Uterus (tissue), 4 donors: ENCODE data around the gene FOXN4. TPM values are rescaled to one million over a fixed set of nuclear protein-coding genes. Genes with fewer than 3 reads are reported as not detected.

Experiments used
- DNase-seq, 2 donors: peaks; one replicate each; pipeline ENCODE4 v3.0.0-alpha.2; 2019 to 2020
- H3K27ac ChIP-seq, 2 donors: fragments of 200-600 bp; sonication (generic); 1 replicate in 1 of 2; 2 replicates in 1 of 2; pipeline ENCODE4 v1.5.1; 2016 to 2018
- H3K27me3 ChIP-seq, 2 donors: fragments of 200-600 bp; sonication (generic); one replicate each; pipeline ENCODE4 v1.5.1; 2018 to 2019; ENCODE audit warnings: control low read depth in 1 of 2
- H3K36me3 ChIP-seq, 2 donors: fragments of 200-600 bp; sonication (generic); one replicate each; pipeline ENCODE4 v1.5.1; 2019; ENCODE audit warnings: control low read depth in 1 of 2
- H3K4me1 ChIP-seq, 2 donors: fragments of 200-600 bp; sonication (generic); one replicate each; pipeline ENCODE4 v1.5.1; 2018 to 2019; ENCODE audit warnings: control low read depth in 1 of 2
- H3K4me3 ChIP-seq, 2 donors: fragments of 200-600 bp; sonication (generic); 1 replicate in 1 of 2; 2 replicates in 1 of 2; pipeline ENCODE4 v1.5.1; 2018 to 2019; ENCODE audit warnings: mild to moderate bottlenecking in 1 of 2
- H3K9me3 ChIP-seq, 2 donors: fragments of 200-600 bp; sonication (generic); one replicate each; pipeline ENCODE4 v1.5.1; 2019; ENCODE audit warnings: control low read depth in 1 of 2
- CTCF ChIP-seq, 4 experiments: fragments of 200-600 bp in 2 of 4; fragments of 450-650 bp in 2 of 4; sonication (generic) in 2 of 4; IDR thresholded peaks; one replicate each; pipeline ENCODE4 v1.5.1; 2016 to 2019; ENCODE audit warnings: antibody characterized with exemption in 4 of 4, mild to moderate bottlenecking in 2 of 4, moderate library complexity in 1 of 4
- POLR2A ChIP-seq, 2 donors: fragments of 450-650 bp; IDR thresholded peaks; one replicate each; pipeline ENCODE4 v1.6.1; 2016; ENCODE audit warnings: antibody characterized with exemption in 2 of 2, mild to moderate bottlenecking in 1 of 2, moderate library complexity in 1 of 2
- intact Hi-C: fragments of 100-400 bp; cut with DNase I; formaldehyde crosslinking; loops from one replicate; pipeline ENCODE4 v1.15.1; 2023; ENCODE audit warnings: low total_unique reads
- total RNA-seq, 4 donors: library from RNA; depleted of rRNA in 3 of 4; stranded (reverse); fragments of >200 nt in 3 of 4; gene quantifications; one replicate each; pipeline versions ENCODE4 v1.1.0 to v1.2.4, GENCODE V29; 2014 to 2023
- donor health status: DM: yes; HTN: yes; CAD: no.

The FOXN4 gene
- total RNA-seq, 4 donors from 2014 or later = not detected

- no peak overlapping the region for H3K27ac ChIP-seq
- TF ChIP-seq POLR2A (IDR thresholded peaks at IDR 0.05) = no peak
- no peak for TF ChIP-seq CTCF (IDR thresholded peaks at IDR 0.05)
- H3K36me3 ChIP-seq = no peaks in the 10 kb centered on the region
- H3K4me3 ChIP-seq = no peak overlapping the region
- H3K27me3 ChIP-seq = no peaks in the 10 kb centered on the region
- H3K9me3 ChIP-seq = no peaks in the 10 kb centered on the region
- DNase-seq = no peak
- intact Hi-C loops = no loop called here
- H3K4me1 ChIP-seq = no peaks in the 10 kb centered on the region
Measured at GRCh38 chr12:109352184-109352583, 43.1 kb upstream of the FOXN4 start.

- Histone ChIP-seq H3K4me3 (no peak within 1 kb of the TSS), H3K4me1 (no peaks in the 10 kb centered on the region), H3K36me3 (no peaks in the 10 kb centered on the region), H3K27me3 (no peaks in the 10 kb centered on the region), H3K27ac (no peak within 1 kb of the TSS), H3K9me3 (no peaks in the 10 kb centered on the region)
- intact Hi-C loops = no loop called here
- no peak for TF ChIP-seq POLR2A (IDR thresholded peaks at IDR 0.05)
- TF ChIP-seq CTCF (IDR thresholded peaks at IDR 0.05) = no peak
- no peak for DNase-seq
Measured at GRCh38 chr12:109347589-109347988, 38.5 kb upstream of the FOXN4 start, which contains the start of gene MYO1H. TSS of gene MYO1H (plus strand) at chr12:109347900. CDS start at chr12:109347961, 61 bp downstream.

GRCh38 chr12:109346920-109347319, 37.8 kb upstream of the FOXN4 start:
- no peaks in the 10 kb centered on the region for H3K36me3 ChIP-seq
- no peaks in the 10 kb centered on the region for H3K4me1 ChIP-seq
- no peaks in the 10 kb centered on the region for H3K9me3 ChIP-seq
- H3K27me3 ChIP-seq = no peaks in the 10 kb centered on the region
- intact Hi-C loops = no loop called here
- DNase-seq = no peak
- H3K27ac ChIP-seq = no peak overlapping the region
- TF ChIP-seq POLR2A (IDR thresholded peaks at IDR 0.05) = no peak
- no peak for TF ChIP-seq CTCF (IDR thresholded peaks at IDR 0.05)
- H3K4me3 ChIP-seq = no peak overlapping the region

GRCh38 chr12:109345428-109345827, 36.3 kb upstream of the FOXN4 start:
- no peaks in the 10 kb centered on the region for H3K9me3 ChIP-seq
- no peak overlapping the region for H3K4me3 ChIP-seq
- intact Hi-C loops = no loop called here
- no peaks in the 10 kb centered on the region for H3K36me3 ChIP-seq
- no peaks in the 10 kb centered on the region for H3K4me1 ChIP-seq
- no peak overlapping the region for H3K27ac ChIP-seq
- no peaks in the 10 kb centered on the region for H3K27me3 ChIP-seq
- TF ChIP-seq CTCF (IDR thresholded peaks at IDR 0.05) = no peak
- no peak for TF ChIP-seq POLR2A (IDR thresholded peaks at IDR 0.05)
- no peak for DNase-seq

- no peak for TF ChIP-seq POLR2A (IDR thresholded peaks at IDR 0.05)
- no peak for TF ChIP-seq CTCF (IDR thresholded peaks at IDR 0.05)
- Histone ChIP-seq H3K4me3 (no peak overlapping the region), H3K36me3 (no peaks in the 10 kb centered on the region), H3K27me3 (no peaks in the 10 kb centered on the region), H3K9me3 (no peaks in the 10 kb centered on the region), H3K27ac (no peak overlapping the region), H3K4me1 (no peaks in the 10 kb centered on the region)
- intact Hi-C loops = no loop called here
- no peak for DNase-seq
Measured at GRCh38 chr12:109343677-109344076, 34.6 kb upstream of the FOXN4 start.
